GDM1 (cell line): ENCODE measurements around the gene OLFM3.

Experiments used
- DNase-seq: peaks from one replicate; lab custom pipeline; 2025; lab: John Stamatoyannopoulos, UW

OLFM3 gene

GRCh38 chr1:101996825-101997465, at the start of gene OLFM3:
Gene OLFM3, minus strand, starts transcription at chr1:101996926.
- DNase-seq = no peak

GRCh38 chr1:102045752-102046151, 49.0 kb upstream of the OLFM3 start:
- DNase-seq = no peak

- DNase-seq = no peak
Observed at GRCh38 chr1:102032534-102032933, 35.8 kb upstream of the OLFM3 start.

- DNase-seq = no peak
Observed at GRCh38 chr1:102019530-102019929, 22.8 kb upstream of the OLFM3 start.

- no peak for DNase-seq
Observed at GRCh38 chr1:102015728-102016127, 19.0 kb upstream of the OLFM3 start.

GRCh38 chr1:102002057-102002456, 5.3 kb upstream of the OLFM3 start:
- DNase-seq = no peak

GRCh38 chr1:101995984-101996745, 561 bp downstream of the OLFM3 start:
- DNase-seq = no peak

GRCh38 chr1:101993710-101994109, 3.0 kb downstream of the OLFM3 start:
- no peak for DNase-seq

- DNase-seq = no peak
Observed at GRCh38 chr1:101992821-101993575, 3.7 kb downstream of the OLFM3 start.

- DNase-seq = no peak
Observed at GRCh38 chr1:101980974-101981373, 15.8 kb downstream of the OLFM3 start.

GRCh38 chr1:101977266-101977665, 19.5 kb downstream of the OLFM3 start:
- DNase-seq = no peak

GRCh38 chr1:101976161-101976560, 20.6 kb downstream of the OLFM3 start:
- no peak for DNase-seq

- DNase-seq = no peak
Observed at GRCh38 chr1:101975371-101975770, 21.4 kb downstream of the OLFM3 start.

- DNase-seq = no peak
Observed at GRCh38 chr1:101974599-101975274, 22.0 kb downstream of the OLFM3 start.

GRCh38 chr1:101971304-101971703, 25.4 kb downstream of the OLFM3 start:
- DNase-seq = no peak

- DNase-seq = no peak
Observed at GRCh38 chr1:101967871-101968270, 28.9 kb downstream of the OLFM3 start.

GRCh38 chr1:101965341-101965740, 31.4 kb downstream of the OLFM3 start:
- DNase-seq = no peak

- no peak for DNase-seq
Observed at GRCh38 chr1:101964708-101965107, 32.0 kb downstream of the OLFM3 start.

GRCh38 chr1:101960142-101960541, 36.6 kb downstream of the OLFM3 start:
- DNase-seq = no peak

GRCh38 chr1:101959456-101959855, 37.3 kb downstream of the OLFM3 start:
- no peak for DNase-seq

- DNase-seq = no peak
Observed at GRCh38 chr1:101957771-101958170, 39.0 kb downstream of the OLFM3 start.

GRCh38 chr1:101953623-101954022, 43.1 kb downstream of the OLFM3 start:
- DNase-seq = no peak
